Measurements from ENCODE around the gene MAPKAP1. TPM values are rescaled to one million over a fixed set of nuclear protein-coding genes. Genes with fewer than 3 reads are reported as not detected.

MAPKAP1 gene
- total RNA-seq, 1 experiment from 2014 or later, result 55.5 TPM

DNA sequence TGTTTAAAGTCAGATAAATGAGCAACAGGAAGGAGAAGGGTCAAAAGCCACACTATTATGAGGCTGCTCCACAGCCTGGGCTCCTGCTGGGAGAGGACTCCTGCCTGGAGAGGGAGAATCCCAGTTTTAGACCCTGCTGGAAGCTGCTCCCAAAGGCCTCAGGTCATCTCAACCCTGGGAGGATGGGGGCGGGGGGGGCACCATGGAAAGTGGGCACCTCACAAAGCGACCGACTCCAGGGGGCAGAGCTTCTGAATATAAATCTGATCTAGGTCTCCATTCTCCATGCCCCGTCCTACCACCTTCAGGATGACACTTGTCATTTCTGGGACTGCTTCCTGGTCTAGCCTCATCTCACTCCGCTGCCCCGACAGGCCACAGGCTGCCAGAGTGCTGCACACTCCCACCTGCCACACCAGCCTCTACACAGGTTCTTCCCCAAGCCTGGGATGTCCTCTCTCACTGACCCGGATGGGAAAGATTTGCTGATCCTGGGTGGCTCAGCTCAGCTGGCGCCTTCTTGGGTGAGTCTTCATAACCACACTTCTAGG, 262.0 kb downstream of the MAPKAP1 start:
- Mint-ChIP-seq H3K36me3 (ENCODE audit: insufficient read depth, unreplicated experiment) (peaks cover 19% of the 10 kb centered on the region), H3K27me3 (ENCODE audit: unreplicated experiment) (no peaks in the 10 kb centered on the region), H3K4me1 (ENCODE audit: low read depth, unreplicated experiment) (no peaks in the 10 kb centered on the region), H3K9me3 (ENCODE audit: low read depth, unreplicated experiment) (no peaks in the 10 kb centered on the region), H3K4me3 (ENCODE audit: low read depth, unreplicated experiment) (no peak overlapping the region), H3K27ac (ENCODE audit: unreplicated experiment) (no peak overlapping the region)
- CTCF ChIA-PET, result no interaction called here
- TF ChIP-seq, protein P1, sequence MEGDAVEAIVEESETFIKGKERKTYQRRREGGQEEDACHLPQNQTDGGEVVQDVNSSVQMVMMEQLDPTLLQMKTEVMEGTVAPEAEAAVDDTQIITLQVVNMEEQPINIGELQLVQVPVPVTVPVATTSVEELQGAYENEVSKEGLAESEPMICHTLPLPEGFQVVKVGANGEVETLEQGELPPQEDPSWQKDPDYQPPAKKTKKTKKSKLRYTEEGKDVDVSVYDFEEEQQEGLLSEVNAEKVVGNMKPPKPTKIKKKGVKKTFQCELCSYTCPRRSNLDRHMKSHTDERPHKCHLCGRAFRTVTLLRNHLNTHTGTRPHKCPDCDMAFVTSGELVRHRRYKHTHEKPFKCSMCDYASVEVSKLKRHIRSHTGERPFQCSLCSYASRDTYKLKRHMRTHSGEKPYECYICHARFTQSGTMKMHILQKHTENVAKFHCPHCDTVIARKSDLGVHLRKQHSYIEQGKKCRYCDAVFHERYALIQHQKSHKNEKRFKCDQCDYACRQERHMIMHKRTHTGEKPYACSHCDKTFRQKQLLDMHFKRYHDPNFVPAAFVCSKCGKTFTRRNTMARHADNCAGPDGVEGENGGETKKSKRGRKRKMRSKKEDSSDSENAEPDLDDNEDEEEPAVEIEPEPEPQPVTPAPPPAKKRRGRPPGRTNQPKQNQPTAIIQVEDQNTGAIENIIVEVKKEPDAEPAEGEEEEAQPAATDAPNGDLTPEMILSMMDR (IDR thresholded peaks at IDR 0.05; ENCODE audit: unreplicated experiment), result no peak
- no TSS peak for BruUV-seq (replicated peaks)
- no peak for DNase-seq
- intact Hi-C loops (cut with micrococcal nuclease; ENCODE audit: unreplicated experiment), result loop anchor here (10.0 kb wide), 1 partner anchor 90 kb away; no protein-coding TSS in a partner anchor

DNA sequence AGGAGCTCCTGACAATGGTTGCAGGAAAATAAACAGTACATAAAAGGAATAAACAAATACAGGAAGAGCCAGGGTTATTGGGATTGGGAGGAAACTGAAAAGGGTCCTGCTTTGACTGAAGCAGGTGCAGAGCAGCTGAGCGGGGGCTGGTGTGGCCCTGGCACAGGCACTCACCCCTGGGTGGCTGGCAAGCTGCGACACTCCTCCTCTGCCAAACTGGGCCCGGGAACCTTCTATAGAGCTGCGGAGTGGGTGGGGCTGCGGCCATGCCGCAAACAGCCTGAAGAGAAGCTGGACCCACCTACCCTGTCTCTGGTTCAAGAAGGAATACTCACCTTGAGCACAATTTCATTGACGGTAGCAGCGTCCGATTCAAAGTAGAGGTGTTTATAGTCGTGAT, 262.8 kb downstream of the MAPKAP1 start:
- Mint-ChIP-seq H3K27ac (ENCODE audit: unreplicated experiment) (no peak overlapping the region), H3K4me3 (ENCODE audit: low read depth, unreplicated experiment) (no peak overlapping the region), H3K36me3 (ENCODE audit: insufficient read depth, unreplicated experiment) (peaks cover 18% of the 10 kb centered on the region), H3K9me3 (ENCODE audit: low read depth, unreplicated experiment) (no peaks in the 10 kb centered on the region), H3K4me1 (ENCODE audit: low read depth, unreplicated experiment) (no peaks in the 10 kb centered on the region), H3K27me3 (ENCODE audit: unreplicated experiment) (no peaks in the 10 kb centered on the region)
- CTCF ChIA-PET, result no interaction called here
- BruUV-seq (replicated peaks), result no TSS peak
- intact Hi-C loops (cut with micrococcal nuclease; ENCODE audit: unreplicated experiment), result loop anchor here (10.0 kb wide), 1 partner anchor 91 kb away; no protein-coding TSS in a partner anchor
- TF ChIP-seq, protein P1 (IDR thresholded peaks at IDR 0.05; ENCODE audit: unreplicated experiment), result no peak
- no peak for DNase-seq

DNA sequence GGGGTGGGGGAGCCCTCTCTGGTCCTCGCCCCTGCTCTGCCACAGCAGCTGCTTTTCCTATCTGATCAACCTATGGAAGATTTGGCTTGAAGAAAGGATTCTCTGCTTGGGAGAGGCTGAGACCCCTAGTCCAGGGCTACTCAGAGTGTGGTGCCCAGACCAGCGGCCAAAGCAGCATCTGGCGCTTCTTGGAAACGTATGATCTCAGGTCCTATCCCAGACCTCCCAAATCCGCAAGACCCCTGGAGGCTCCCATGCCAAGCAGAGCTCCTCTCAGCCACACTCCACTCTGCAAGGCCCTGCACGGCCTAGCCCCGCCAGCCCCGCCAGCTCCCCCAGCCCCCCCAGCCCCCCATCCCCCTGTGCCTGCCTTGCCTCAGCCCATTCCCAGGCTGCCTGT, 263.6 kb downstream of the MAPKAP1 start:
- Mint-ChIP-seq H3K4me3 (ENCODE audit: low read depth, unreplicated experiment) (no peak overlapping the region), H3K9me3 (ENCODE audit: low read depth, unreplicated experiment) (no peaks in the 10 kb centered on the region), H3K4me1 (ENCODE audit: low read depth, unreplicated experiment) (no peaks in the 10 kb centered on the region), H3K36me3 (ENCODE audit: insufficient read depth, unreplicated experiment) (peaks cover 18% of the 10 kb centered on the region), H3K27ac (ENCODE audit: unreplicated experiment) (no peak overlapping the region), H3K27me3 (ENCODE audit: unreplicated experiment) (no peaks in the 10 kb centered on the region)
- no peak for DNase-seq
- no TSS peak for BruUV-seq (replicated peaks)
- TF ChIP-seq, protein P1 (IDR thresholded peaks at IDR 0.05; ENCODE audit: unreplicated experiment), result no peak
- CTCF ChIA-PET, result no interaction called here
- intact Hi-C loops (cut with micrococcal nuclease; ENCODE audit: unreplicated experiment), result loop anchor here (10.0 kb wide), 1 partner anchor 91 kb away; no protein-coding TSS in a partner anchor

GRCh38 chr9:125442452-125442851, 264.6 kb downstream of the MAPKAP1 start:
- CTCF ChIA-PET, result no interaction called here
- Mint-ChIP-seq H3K4me1 (ENCODE audit: low read depth, unreplicated experiment) (no peaks in the 10 kb centered on the region), H3K36me3 (ENCODE audit: insufficient read depth, unreplicated experiment) (peaks cover 18% of the 10 kb centered on the region), H3K9me3 (ENCODE audit: low read depth, unreplicated experiment) (no peaks in the 10 kb centered on the region), H3K4me3 (ENCODE audit: low read depth, unreplicated experiment) (no peak overlapping the region), H3K27ac (ENCODE audit: unreplicated experiment) (no peak overlapping the region), H3K27me3 (ENCODE audit: unreplicated experiment) (no peaks in the 10 kb centered on the region)
- no TSS peak for BruUV-seq (replicated peaks)
- intact Hi-C loops (cut with micrococcal nuclease; ENCODE audit: unreplicated experiment), result loop anchor here (10.0 kb wide), 1 partner anchor 92 kb away; no protein-coding TSS in a partner anchor
- TF ChIP-seq, protein P1 (IDR thresholded peaks at IDR 0.05; ENCODE audit: unreplicated experiment), result no peak
- no peak for DNase-seq

Data from Calu3 (cell line).